ENCODE results near the gene NRP2.

GRCh38 chr2:205741256-205741978 is 59.1 kb downstream of the NRP2 start:
- TF ChIP-seq CTCF (conservative IDR thresholded peaks at IDR 0.05) = no peak
- no peak for TF ChIP-seq EZH2 (IDR thresholded peaks at IDR 0.05; ENCODE audit: low read depth)

Measured in PC-9 (cell line).